HL-60 (cell line): Measurements from ENCODE around the gene DPEP3.

Source experiments
- DNase-seq, 2 experiments: peaks; one replicate each; pipeline ENCODE4 v3.0.0-alpha.2; 2010 to 2020; ENCODE audit warnings: low read depth in 1 of 2, low spot score in 1 of 2
- H3K27ac ChIP-seq: fragments of 250-450 bp; sonication (Bioruptor Pico); replicated peaks from 2 replicates; pipeline ENCODE4 v1.5.1; 2020; ENCODE audit warnings: mild to moderate bottlenecking, moderate library complexity
- H3K27me3 ChIP-seq: fragments of 250-450 bp; sonication (Bioruptor Pico); 2 replicates; pipeline ENCODE4 v1.5.1; 2021; ENCODE audit warnings: mild to moderate bottlenecking, moderate library complexity; ENCODE audit not compliant: insufficient read depth, poor library complexity, severe bottlenecking
- H3K4me3 ChIP-seq: replicated peaks from 2 replicates; pipeline ENCODE4 v1.5.1; 2011; ENCODE audit warnings: mild to moderate bottlenecking, control low read depth, low read length; ENCODE audit not compliant: insufficient read depth
- GABPA ChIP-seq: IDR thresholded peaks from 2 replicates; pipeline ENCODE4 v1.6.1; 2012; ENCODE audit warnings: low read depth
- POLR2AphosphoS5 ChIP-seq: IDR thresholded peaks from 2 replicates; pipeline ENCODE4 v1.6.1; 2012; ENCODE audit warnings: low read depth
- SPI1 ChIP-seq: IDR thresholded peaks from 2 replicates; pipeline ENCODE4 v1.6.1; 2012; ENCODE audit warnings: low read depth, mild to moderate bottlenecking, borderline replicate concordance
- TF ChIP-seq, protein P1 (sequence below): IDR thresholded peaks from 2 replicates; pipeline ENCODE4 v1.6.1; 2012; ENCODE audit warnings: low read depth; ENCODE audit not compliant: insufficient replicate concordance
- TF ChIP-seq, protein P2 (sequence below): IDR thresholded peaks from one replicate; pipeline ENCODE4 v1.5.1; 2011; ENCODE audit warnings: low read length, control low read depth, inconsistent platforms; ENCODE audit not compliant: insufficient read depth

Gene DPEP3

DNA sequence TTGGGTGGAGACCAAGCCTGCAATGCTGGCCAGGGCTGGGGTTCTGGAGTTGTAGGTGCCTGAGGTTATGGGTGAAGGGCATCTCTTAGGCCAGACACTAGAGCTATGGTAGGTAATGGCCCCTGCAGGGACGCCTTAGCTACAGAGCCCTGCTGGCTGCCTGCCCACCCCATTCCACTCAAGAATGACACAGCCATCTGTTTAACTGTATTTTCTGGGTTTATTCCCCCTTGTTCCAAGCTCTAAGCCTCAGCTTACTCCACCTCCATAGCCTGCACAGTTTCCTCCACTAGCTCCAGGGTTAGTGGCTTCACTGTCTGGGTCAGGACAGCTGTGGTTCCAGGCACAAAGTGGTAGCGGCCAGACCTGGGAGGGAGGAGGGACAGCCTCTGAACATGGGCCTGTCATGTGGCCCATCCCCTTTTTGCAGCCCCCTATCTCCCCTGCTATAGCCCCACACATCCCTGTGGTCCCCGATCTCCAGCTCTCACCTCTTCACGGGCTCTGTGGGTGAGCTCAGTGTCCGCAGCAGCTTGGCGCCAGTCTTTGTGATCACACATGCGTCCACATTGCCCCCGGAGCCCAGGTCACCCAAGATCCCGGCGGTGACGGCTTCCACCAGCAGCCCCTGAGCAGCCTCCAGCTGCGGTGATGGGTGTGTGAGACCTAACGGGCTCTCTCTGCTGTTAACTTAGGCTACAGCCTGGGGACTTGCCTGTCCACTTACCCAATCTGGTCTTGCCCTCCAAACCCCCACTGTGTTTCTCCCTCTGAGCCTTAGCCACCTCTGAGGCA lies 45.8 kb downstream of the DPEP3 start:
- no peak for DNase-seq
- Histone ChIP-seq H3K27me3 (no peaks in the 10 kb centered on the region), H3K27ac (no peak overlapping the region), H3K4me3 (peak overlapping the region; percentile 94)
- TF ChIP-seq POLR2AphosphoS5 (no peak; the same call in 1 of the 2 replicates), SPI1 (no peak), GABPA (no peak)
- TF ChIP-seq, protein P1, sequence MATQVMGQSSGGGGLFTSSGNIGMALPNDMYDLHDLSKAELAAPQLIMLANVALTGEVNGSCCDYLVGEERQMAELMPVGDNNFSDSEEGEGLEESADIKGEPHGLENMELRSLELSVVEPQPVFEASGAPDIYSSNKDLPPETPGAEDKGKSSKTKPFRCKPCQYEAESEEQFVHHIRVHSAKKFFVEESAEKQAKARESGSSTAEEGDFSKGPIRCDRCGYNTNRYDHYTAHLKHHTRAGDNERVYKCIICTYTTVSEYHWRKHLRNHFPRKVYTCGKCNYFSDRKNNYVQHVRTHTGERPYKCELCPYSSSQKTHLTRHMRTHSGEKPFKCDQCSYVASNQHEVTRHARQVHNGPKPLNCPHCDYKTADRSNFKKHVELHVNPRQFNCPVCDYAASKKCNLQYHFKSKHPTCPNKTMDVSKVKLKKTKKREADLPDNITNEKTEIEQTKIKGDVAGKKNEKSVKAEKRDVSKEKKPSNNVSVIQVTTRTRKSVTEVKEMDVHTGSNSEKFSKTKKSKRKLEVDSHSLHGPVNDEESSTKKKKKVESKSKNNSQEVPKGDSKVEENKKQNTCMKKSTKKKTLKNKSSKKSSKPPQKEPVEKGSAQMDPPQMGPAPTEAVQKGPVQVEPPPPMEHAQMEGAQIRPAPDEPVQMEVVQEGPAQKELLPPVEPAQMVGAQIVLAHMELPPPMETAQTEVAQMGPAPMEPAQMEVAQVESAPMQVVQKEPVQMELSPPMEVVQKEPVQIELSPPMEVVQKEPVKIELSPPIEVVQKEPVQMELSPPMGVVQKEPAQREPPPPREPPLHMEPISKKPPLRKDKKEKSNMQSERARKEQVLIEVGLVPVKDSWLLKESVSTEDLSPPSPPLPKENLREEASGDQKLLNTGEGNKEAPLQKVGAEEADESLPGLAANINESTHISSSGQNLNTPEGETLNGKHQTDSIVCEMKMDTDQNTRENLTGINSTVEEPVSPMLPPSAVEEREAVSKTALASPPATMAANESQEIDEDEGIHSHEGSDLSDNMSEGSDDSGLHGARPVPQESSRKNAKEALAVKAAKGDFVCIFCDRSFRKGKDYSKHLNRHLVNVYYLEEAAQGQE, result no peak
- TF ChIP-seq, protein P2, sequence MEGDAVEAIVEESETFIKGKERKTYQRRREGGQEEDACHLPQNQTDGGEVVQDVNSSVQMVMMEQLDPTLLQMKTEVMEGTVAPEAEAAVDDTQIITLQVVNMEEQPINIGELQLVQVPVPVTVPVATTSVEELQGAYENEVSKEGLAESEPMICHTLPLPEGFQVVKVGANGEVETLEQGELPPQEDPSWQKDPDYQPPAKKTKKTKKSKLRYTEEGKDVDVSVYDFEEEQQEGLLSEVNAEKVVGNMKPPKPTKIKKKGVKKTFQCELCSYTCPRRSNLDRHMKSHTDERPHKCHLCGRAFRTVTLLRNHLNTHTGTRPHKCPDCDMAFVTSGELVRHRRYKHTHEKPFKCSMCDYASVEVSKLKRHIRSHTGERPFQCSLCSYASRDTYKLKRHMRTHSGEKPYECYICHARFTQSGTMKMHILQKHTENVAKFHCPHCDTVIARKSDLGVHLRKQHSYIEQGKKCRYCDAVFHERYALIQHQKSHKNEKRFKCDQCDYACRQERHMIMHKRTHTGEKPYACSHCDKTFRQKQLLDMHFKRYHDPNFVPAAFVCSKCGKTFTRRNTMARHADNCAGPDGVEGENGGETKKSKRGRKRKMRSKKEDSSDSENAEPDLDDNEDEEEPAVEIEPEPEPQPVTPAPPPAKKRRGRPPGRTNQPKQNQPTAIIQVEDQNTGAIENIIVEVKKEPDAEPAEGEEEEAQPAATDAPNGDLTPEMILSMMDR, result no peak

DNA sequence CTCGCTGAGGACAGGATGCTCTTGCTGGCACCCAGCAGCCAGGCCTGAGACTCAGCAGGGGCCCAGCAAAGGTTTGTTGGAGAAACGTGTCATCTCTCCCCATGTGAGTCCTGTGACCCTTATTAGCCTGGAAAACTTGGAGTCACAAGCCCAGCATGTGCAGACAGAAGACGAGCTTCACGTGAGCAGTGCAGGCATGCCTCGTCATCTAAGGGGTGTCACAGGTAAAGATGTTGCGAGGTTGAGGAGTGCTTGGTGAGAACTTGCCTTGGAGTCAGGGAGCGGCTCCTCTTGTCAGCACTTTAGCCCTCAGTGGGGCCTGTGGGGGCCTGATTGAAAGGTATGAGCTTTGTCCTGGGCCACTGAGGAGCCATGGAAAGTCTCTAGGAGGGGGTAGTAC lies 46.5 kb downstream of the DPEP3 start:
- Histone ChIP-seq H3K27ac (no peak overlapping the region), H3K27me3 (no peaks in the 10 kb centered on the region), H3K4me3 (no peak overlapping the region)
- TF ChIP-seq SPI1, result no peak
- no peak for DNase-seq

DNA sequence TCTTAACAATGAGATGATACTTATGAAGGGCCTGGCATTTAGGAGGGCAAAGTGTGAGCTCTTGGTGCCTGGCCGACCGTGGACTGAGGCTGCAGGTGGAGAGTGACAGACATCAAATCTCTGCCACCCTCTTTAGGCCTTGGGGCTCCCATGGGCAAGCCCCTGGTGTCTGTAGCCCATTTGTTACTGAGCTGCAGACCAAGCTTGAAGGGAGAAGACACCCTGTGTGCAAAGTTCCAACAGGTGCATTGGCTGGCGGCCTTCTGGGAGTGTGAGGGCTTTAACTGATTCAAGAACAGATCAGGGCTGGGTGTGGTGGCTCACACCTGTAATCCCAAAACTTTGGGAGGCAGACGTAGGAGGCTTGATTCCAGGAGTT lies 47.8 kb downstream of the DPEP3 start:
- Histone ChIP-seq H3K27me3 (no peaks in the 10 kb centered on the region), H3K4me3 (no peak overlapping the region), H3K27ac (no peak overlapping the region)
- DNase-seq, result no peak
- TF ChIP-seq POLR2AphosphoS5 (no peak; the same call in 1 of the 2 replicates), GABPA (no peak), SPI1 (no peak)
- TF ChIP-seq, protein P2, result no peak
- TF ChIP-seq, protein P1, result no peak

DNA sequence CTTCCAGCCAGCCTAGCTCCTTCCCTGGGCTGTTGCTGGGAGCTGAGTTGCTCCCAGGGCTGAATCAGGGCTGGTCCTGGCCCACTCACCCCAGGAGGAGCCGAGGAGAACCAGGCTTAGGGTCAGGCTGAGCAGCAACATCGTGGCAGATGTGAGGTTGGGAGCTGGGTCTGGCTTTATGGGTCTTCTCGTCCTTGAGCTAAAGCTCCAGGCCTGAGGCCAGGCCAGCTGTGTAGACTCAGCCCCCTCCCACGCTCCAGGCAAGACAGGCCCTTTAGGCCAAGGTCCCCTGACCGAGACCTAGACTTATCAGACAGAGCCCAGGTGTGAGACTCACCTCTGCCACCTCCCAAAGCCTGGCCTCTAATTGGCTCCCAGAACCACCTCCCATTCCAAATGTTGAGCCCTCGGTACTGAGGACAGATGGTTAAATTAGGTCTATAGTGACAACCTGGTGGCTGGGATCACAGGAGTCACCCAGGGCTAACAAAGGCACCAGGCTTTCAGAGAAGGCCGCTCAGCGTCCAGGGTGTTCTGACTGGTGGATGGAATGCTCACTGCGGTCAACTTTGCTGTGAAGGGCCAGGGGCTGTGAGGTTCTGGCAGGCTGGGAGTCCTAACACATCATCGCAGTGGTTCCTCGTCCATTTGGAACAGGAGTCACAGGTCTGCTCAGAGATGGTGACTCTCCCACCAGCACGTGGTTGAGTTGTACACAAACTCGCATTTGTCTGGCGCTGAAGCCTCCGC lies 48.4 kb downstream of the DPEP3 start, which contains the start of gene CTRL:
Gene CTRL, minus strand, starts transcription at position 151 of the 750 bp plus-strand sequence. Its CDS starts 10 bp downstream, at position 141.
- no peak for DNase-seq
- no peak; the same call in none of the 2 replicates for TF ChIP-seq POLR2AphosphoS5
- no peak for TF ChIP-seq SPI1
- TF ChIP-seq, protein P1, result no peak
- TF ChIP-seq, protein P2, result no peak
- TF ChIP-seq GABPA, result no peak
- no peaks in the 10 kb centered on the region for H3K27me3 ChIP-seq
- no peak within 1 kb of the TSS for H3K4me3 ChIP-seq
- no peak within 1 kb of the TSS for H3K27ac ChIP-seq
